ENCODE data around the gene EMILIN3. TPM values are rescaled to one million over a fixed set of nuclear protein-coding genes. Genes with fewer than 3 reads are reported as not detected.

Gene EMILIN3
- total RNA-seq, 1 donor from 2014 or later = 1.6 TPM

- no peak for DNase-seq (ENCODE audit: low spot score in 2 of 2)
- FAIRE-seq = no peak
Measured at GRCh38 chr20:41392295-41392694, 25.7 kb upstream of the EMILIN3 start.

- FAIRE-seq = no peak
- DNase-seq (ENCODE audit: low spot score in 2 of 2) = no peak
Measured at GRCh38 chr20:41391587-41392001, 25.0 kb upstream of the EMILIN3 start.

- no peak for DNase-seq (ENCODE audit: low spot score in 2 of 2)
- no peak for FAIRE-seq
Measured at GRCh38 chr20:41390889-41391288, 24.3 kb upstream of the EMILIN3 start.

GRCh38 chr20:41387444-41387851, 20.8 kb upstream of the EMILIN3 start:
- DNase-seq (ENCODE audit: low spot score in 2 of 2) = no peak
- no peak for FAIRE-seq

- no peak for FAIRE-seq
Measured at GRCh38 chr20:41386502-41387427, 20.1 kb upstream of the EMILIN3 start.

GRCh38 chr20:41382791-41383305, 16.2 kb upstream of the EMILIN3 start:
- DNase-seq (ENCODE audit: low spot score in 2 of 2) (no peak), FAIRE-seq (no peak)

More at GRCh38 chr20:41386502-41387427, 20.1 kb upstream of the EMILIN3 start:
- DNase-seq (ENCODE audit: low spot score in 2 of 2) = no peak

- no peak for DNase-seq (ENCODE audit: low spot score in 2 of 2)
- FAIRE-seq = no peak
Measured at GRCh38 chr20:41380551-41381193, 14.1 kb upstream of the EMILIN3 start.

GRCh38 chr20:41379551-41379950, 12.9 kb upstream of the EMILIN3 start:
- DNase-seq (ENCODE audit: low spot score in 2 of 2) (no peak), FAIRE-seq (no peak)

- no peak for DNase-seq (ENCODE audit: low spot score in 2 of 2)
- FAIRE-seq = no peak
Measured at GRCh38 chr20:41377275-41377674, 10.7 kb upstream of the EMILIN3 start.

GRCh38 chr20:41376349-41376748, 9.7 kb upstream of the EMILIN3 start:
- DNase-seq (ENCODE audit: low spot score in 2 of 2) (no peak), FAIRE-seq (no peak)

- FAIRE-seq (no peak), DNase-seq (ENCODE audit: low spot score in 2 of 2) (no peak)
Measured at GRCh38 chr20:41375846-41376245, 9.2 kb upstream of the EMILIN3 start.

GRCh38 chr20:41373931-41374920, 7.6 kb upstream of the EMILIN3 start:
- no peak for FAIRE-seq
- no peak for DNase-seq (ENCODE audit: low spot score in 2 of 2)

GRCh38 chr20:41373251-41373783, 6.7 kb upstream of the EMILIN3 start:
- DNase-seq (ENCODE audit: low spot score in 2 of 2) = no peak
- no peak for FAIRE-seq

- no peak for DNase-seq (ENCODE audit: low spot score in 2 of 2)
- no peak for FAIRE-seq
Measured at GRCh38 chr20:41371371-41371770, 4.8 kb upstream of the EMILIN3 start.

- DNase-seq (ENCODE audit: low spot score in 2 of 2) (no peak), FAIRE-seq (no peak)
Measured at GRCh38 chr20:41370176-41370575, 3.6 kb upstream of the EMILIN3 start.

GRCh38 chr20:41369673-41370072, 3.1 kb upstream of the EMILIN3 start:
- DNase-seq (ENCODE audit: low spot score in 2 of 2) (no peak), FAIRE-seq (no peak)

- FAIRE-seq = no peak
- DNase-seq (ENCODE audit: low spot score in 2 of 2) = no peak
Measured at GRCh38 chr20:41367956-41368355, 1.3 kb upstream of the EMILIN3 start.

- DNase-seq (ENCODE audit: low spot score in 2 of 2) (no peak), FAIRE-seq (no peak)
Measured at GRCh38 chr20:41367393-41367695, 726 bp upstream of the EMILIN3 start.

GRCh38 chr20:41365777-41366545, 657 bp downstream of the EMILIN3 start:
- FAIRE-seq (no peak), DNase-seq (ENCODE audit: low spot score in 2 of 2) (no peak)
